HCT116 (cell line): Measurements from ENCODE around the gene CBFB. TPM values are rescaled to one million over a fixed set of nuclear protein-coding genes. Genes with fewer than 3 reads are reported as not detected.

ENCODE experiments used
- ATAC-seq: fragments of 200-7000 bp; cut with Tn5 transposase; 2 replicates; pipeline ENCODE4 v1.9.1; 2020; ENCODE audit warnings: mild to moderate bottlenecking, moderate library complexity
- BruUV-seq: library from RNA; stranded (reverse); fragments of 400-500 nt; replicated peaks from 2 replicates; lab custom pipeline; 2021; lab: Mats Ljungman, UMichigan
- CTCF ChIA-PET: fragments of 300-600 bp; sonication (Branson Sonifier 250); formaldehyde crosslinking; loops from one replicate; lab custom pipeline; 2021; ENCODE audit warnings: antibody characterized with exemption; lab: Charles Lee
- POLR2A ChIA-PET: fragments of 300-600, 350-600 bp; sonication (Branson Sonifier 250); formaldehyde crosslinking; loops from one replicate; lab custom pipeline; 2021; ENCODE audit warnings: antibody characterized with exemption; lab: Charles Lee
- RAD21 ChIA-PET, 2 experiments: fragments of 300-600 bp; sonication (Branson Sonifier 250); formaldehyde crosslinking; loops; one replicate each; lab custom pipeline; 2023; ENCODE audit warnings: low total read pairs in 2 of 2; ENCODE audit not compliant: uncharacterized antibody in 2 of 2, unreplicated experiment in 2 of 2, low non-redundant PET in 1 of 2; lab: Charles Lee
- DNase-seq: peaks from one replicate; pipeline ENCODE4 v3.0.0-alpha.2; 2010; ENCODE audit warnings: low read depth, low spot score
- H2AFZ ChIP-seq: fragments of 200-600 bp; shearing (Covaris generic), sonication (generic); 2 replicates; pipeline ENCODE4 v1.6.1; 2017; ENCODE audit warnings: low read depth, mixed run types, mixed read lengths, antibody characterized with exemption, low read length; ENCODE audit not compliant: poor library complexity, severe bottlenecking
- H3K27ac ChIP-seq: 2 replicates; pipeline ENCODE4 v1.5.1; 2012; ENCODE audit warnings: low read depth, low read length
- H3K27me3 ChIP-seq: fragments of 200-600 bp; sonication (generic); 2 replicates; pipeline ENCODE4 v1.6.1; 2016; ENCODE audit warnings: mixed run types, low read length, mixed read lengths; ENCODE audit not compliant: insufficient read depth
- H3K36me3 ChIP-seq, 2 experiments: fragments of 200-500 bp in 1 of 2; fragments of 200-600 bp in 1 of 2; sonication (Bioruptor generic) in 1 of 2; sonication (generic) in 1 of 2; 2 replicates each; pipeline versions ENCODE4 v1.5.1 to v1.6.1; 2014 to 2016; ENCODE audit warnings: low read length in 2 of 2, inconsistent platforms in 1 of 2, mixed read lengths in 1 of 2, mixed run types in 1 of 2; ENCODE audit not compliant: insufficient read depth in 2 of 2, control insufficient read depth in 1 of 2
- H3K4me1 ChIP-seq, 2 experiments: fragments of 200-600 bp in 1 of 2; sonication (generic) in 1 of 2; 2 replicates each; pipeline versions ENCODE4 v1.5.1 to v1.6.1; 2012 to 2017; ENCODE audit warnings: low read length in 2 of 2, inconsistent platforms in 1 of 2, mild to moderate bottlenecking in 1 of 2, mixed read lengths in 1 of 2, mixed run types in 1 of 2, moderate library complexity in 1 of 2; ENCODE audit not compliant: insufficient read depth in 2 of 2, control insufficient read depth in 1 of 2
- H3K4me2 ChIP-seq: fragments of 200-600 bp; sonication (generic); 2 replicates; pipeline ENCODE4 v1.6.1; 2017; ENCODE audit warnings: mixed run types, low read length, mixed read lengths
- H3K4me3 ChIP-seq, 2 experiments: fragments of 200-600 bp in 1 of 2; sonication (generic) in 1 of 2; replicated peaks in 1 of 2; 2 replicates each; pipeline ENCODE4 v1.5.1; 2011 to 2016; ENCODE audit warnings: low read length in 2 of 2, control low read depth in 1 of 2, low read depth in 1 of 2, mild to moderate bottlenecking in 1 of 2, mixed read lengths in 1 of 2, mixed run types in 1 of 2
- H3K79me2 ChIP-seq: fragments of 200-600 bp; sonication (generic); 2 replicates; pipeline ENCODE4 v1.6.1; 2017; ENCODE audit warnings: mild to moderate bottlenecking, mixed run types, low read length, moderate library complexity, mixed read lengths; ENCODE audit not compliant: insufficient read depth
- H3K9ac ChIP-seq: fragments of 200-600 bp; sonication (generic); 2 replicates; pipeline ENCODE4 v1.6.1; 2016; ENCODE audit warnings: low read length, mixed read lengths
- H3K9me2 ChIP-seq: fragments of 200-600 bp; sonication (generic), shearing (Covaris generic); 2 replicates; pipeline ENCODE4 v1.6.1; 2017; ENCODE audit warnings: mixed run types, mild to moderate bottlenecking, moderate library complexity; ENCODE audit not compliant: insufficient read depth
- H3K9me3 ChIP-seq, 2 experiments: fragments of 200-500 bp in 1 of 2; fragments of 200-600 bp in 1 of 2; sonication (Bioruptor generic) in 1 of 2; sonication (generic) in 1 of 2; 2 replicates each; pipeline ENCODE4 v1.6.1; 2014 to 2017; ENCODE audit warnings: low read length in 2 of 2, mixed read lengths in 2 of 2, inconsistent platforms in 1 of 2, low read depth in 1 of 2, mild to moderate bottlenecking in 1 of 2, mixed run types in 1 of 2, moderate library complexity in 1 of 2; ENCODE audit not compliant: control insufficient read depth in 1 of 2, insufficient read depth in 1 of 2
- H4K20me1 ChIP-seq: fragments of 200-600 bp; sonication (generic), shearing (Covaris generic); 2 replicates; pipeline ENCODE4 v1.6.1; 2017; ENCODE audit warnings: mixed run types, mild to moderate bottlenecking, moderate library complexity; ENCODE audit not compliant: insufficient read depth
- CBX3 ChIP-seq: IDR thresholded peaks from 2 replicates; pipeline ENCODE4 v1.6.1; 2012; ENCODE audit warnings: low read depth
- ELF1 ChIP-seq: IDR thresholded peaks from 2 replicates; pipeline ENCODE4 v1.6.1; 2012; ENCODE audit warnings: low read depth, borderline replicate concordance
- EZH2phosphoT487 ChIP-seq: fragments of 200-600 bp; IDR thresholded peaks from 2 replicates; pipeline ENCODE4 v1.6.1; 2018; ENCODE audit warnings: antibody characterized with exemption, borderline replicate concordance
- SRF ChIP-seq: IDR thresholded peaks from 2 replicates; pipeline ENCODE4 v1.6.1; 2012; ENCODE audit warnings: low read depth
- intact Hi-C: fragments of 100-400 bp; cut with micrococcal nuclease; formaldehyde crosslinking; loops from 2 replicates; pipeline ENCODE4 v1.10.0; 2022
- total RNA-seq: library from RNA; stranded (reverse); gene quantifications from one replicate; pipeline ENCODE4 v1.2.1, GENCODE V29; 2021; ENCODE audit not compliant: unreplicated experiment
- TF ChIP-seq, protein P1 (sequence below): IDR thresholded peaks from 2 replicates; pipeline ENCODE4 v1.6.1; 2012; ENCODE audit warnings: low read depth
- TF ChIP-seq, protein P2 (sequence below): IDR thresholded peaks from 2 replicates; pipeline ENCODE4 v1.6.1; 2012
- TF ChIP-seq, protein P3 (sequence below), 3 experiments: fragments of 200-600 bp in 1 of 3; sonication (generic) in 1 of 3; IDR thresholded peaks in 2 of 3; conservative IDR thresholded peaks in 1 of 3; 2 replicates each; pipeline ENCODE4 v1.5.1; 2012 to 2017; ENCODE audit warnings: low read depth in 2 of 3, low read length in 2 of 3, antibody characterized with exemption in 1 of 3, borderline replicate concordance in 1 of 3, control low read depth in 1 of 3, mild to moderate bottlenecking in 1 of 3, mixed read lengths in 1 of 3, mixed run types in 1 of 3, moderate library complexity in 1 of 3; ENCODE audit not compliant: insufficient read depth in 1 of 3
- TF ChIP-seq, protein P4 (sequence below): IDR thresholded peaks from 2 replicates; pipeline ENCODE4 v1.6.1; 2011; ENCODE audit warnings: mild to moderate bottlenecking, low read length, moderate library complexity; ENCODE audit not compliant: insufficient replicate concordance; ENCODE audit errors: extremely low read depth

The CBFB gene
- total RNA-seq, 1 experiment from 2014 or later = 101 TPM

DNA sequence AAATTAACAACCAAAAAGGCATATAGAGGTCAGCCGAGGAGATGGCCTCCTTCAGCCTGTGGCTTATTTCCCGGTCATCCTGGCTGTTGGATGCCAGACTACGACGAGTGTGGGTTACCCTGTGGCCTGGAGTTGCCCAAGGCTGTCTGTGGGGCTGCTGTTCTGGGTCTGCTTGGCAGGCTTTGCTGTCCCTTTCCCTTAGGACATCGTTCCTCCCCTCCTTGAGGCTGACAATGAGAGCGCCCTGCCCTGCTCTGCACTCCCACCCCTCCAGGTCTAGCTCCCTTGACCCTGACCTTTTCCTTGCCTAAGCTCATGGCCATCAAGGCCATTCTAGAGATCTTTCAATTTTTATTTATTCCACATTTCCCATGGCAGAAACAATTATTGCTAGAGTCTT lies 1.9 kb upstream of the CBFB start (continued):
- TF ChIP-seq, protein P1, sequence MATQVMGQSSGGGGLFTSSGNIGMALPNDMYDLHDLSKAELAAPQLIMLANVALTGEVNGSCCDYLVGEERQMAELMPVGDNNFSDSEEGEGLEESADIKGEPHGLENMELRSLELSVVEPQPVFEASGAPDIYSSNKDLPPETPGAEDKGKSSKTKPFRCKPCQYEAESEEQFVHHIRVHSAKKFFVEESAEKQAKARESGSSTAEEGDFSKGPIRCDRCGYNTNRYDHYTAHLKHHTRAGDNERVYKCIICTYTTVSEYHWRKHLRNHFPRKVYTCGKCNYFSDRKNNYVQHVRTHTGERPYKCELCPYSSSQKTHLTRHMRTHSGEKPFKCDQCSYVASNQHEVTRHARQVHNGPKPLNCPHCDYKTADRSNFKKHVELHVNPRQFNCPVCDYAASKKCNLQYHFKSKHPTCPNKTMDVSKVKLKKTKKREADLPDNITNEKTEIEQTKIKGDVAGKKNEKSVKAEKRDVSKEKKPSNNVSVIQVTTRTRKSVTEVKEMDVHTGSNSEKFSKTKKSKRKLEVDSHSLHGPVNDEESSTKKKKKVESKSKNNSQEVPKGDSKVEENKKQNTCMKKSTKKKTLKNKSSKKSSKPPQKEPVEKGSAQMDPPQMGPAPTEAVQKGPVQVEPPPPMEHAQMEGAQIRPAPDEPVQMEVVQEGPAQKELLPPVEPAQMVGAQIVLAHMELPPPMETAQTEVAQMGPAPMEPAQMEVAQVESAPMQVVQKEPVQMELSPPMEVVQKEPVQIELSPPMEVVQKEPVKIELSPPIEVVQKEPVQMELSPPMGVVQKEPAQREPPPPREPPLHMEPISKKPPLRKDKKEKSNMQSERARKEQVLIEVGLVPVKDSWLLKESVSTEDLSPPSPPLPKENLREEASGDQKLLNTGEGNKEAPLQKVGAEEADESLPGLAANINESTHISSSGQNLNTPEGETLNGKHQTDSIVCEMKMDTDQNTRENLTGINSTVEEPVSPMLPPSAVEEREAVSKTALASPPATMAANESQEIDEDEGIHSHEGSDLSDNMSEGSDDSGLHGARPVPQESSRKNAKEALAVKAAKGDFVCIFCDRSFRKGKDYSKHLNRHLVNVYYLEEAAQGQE = no peak
- no peak for TF ChIP-seq SRF

DNA sequence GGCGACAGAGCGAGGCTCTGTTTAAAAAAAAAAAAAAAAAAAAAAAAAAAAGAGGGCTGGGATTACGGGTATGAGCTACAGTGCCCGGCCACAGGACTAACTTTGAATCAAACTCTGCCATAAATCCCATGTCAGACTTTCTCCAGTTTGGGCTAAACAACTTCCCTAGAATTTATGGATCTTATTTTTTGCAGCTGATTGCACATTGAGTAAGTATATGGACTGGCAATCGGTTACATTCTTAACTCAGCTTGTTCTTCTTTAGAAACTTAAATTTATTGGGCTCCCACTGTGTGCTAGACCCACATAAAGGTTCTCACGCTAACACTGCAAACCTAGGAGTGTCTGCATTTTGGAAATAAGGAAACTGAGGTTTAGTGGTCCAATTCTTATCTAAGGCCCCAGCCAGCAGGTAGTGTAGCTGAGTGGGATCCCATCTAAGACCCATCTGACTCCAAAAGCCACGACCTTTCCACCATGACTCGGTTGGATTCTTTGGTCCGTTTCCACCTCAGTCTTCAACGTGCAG lies 718 bp upstream of the CBFB start:
- Histone ChIP-seq H3K9me3 (no peaks in the 10 kb centered on the region), H2AFZ (peak overlapping the region; percentile 56), H3K4me2 (peak overlapping the region; percentile 99), H3K79me2 (peaks cover 47% of the 10 kb centered on the region), H3K4me3 (peak overlapping the region; percentile 77 to 81), H3K9me2 (no peaks in the 10 kb centered on the region), H3K27ac (peak overlapping the region; percentile 74), H3K4me1 (peaks cover 12 to 24% of the 10 kb centered on the region in 2 experiments; a peak in 3 of 4 replicates), H3K27me3 (no peaks in the 10 kb centered on the region), H3K9ac (peak overlapping the region; percentile 94), H4K20me1 (no peaks in the 10 kb centered on the region), H3K36me3 (peaks cover 4 to 13% of the 10 kb centered on the region in 2 experiments; a peak in 3 of 4 replicates)
- intact Hi-C loops = no loop called here
- ChIA-PET RAD21 (interaction anchor here in 1 of 2 experiments (0.8 kb wide), 1 partner anchor 129 kb away, joined by 4 read pairs; no protein-coding TSS in a partner anchor), POLR2A (interaction anchor here (1.1 to 1.3 kb wide), 3 partner anchors 9 to 143 kb away, joined by 3 to 7 read pairs (median 4); no protein-coding TSS in a partner anchor), CTCF (interaction anchor here (3.2 kb wide), 1 partner anchor 10 kb away, joined by 19 read pairs; no protein-coding TSS in a partner anchor)
- TF ChIP-seq ELF1 (no peak), EZH2phosphoT487 (no peak), CBX3 (no peak)
- TF ChIP-seq, protein P2, sequence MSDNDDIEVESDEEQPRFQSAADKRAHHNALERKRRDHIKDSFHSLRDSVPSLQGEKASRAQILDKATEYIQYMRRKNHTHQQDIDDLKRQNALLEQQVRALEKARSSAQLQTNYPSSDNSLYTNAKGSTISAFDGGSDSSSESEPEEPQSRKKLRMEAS = no peak
- TF ChIP-seq, protein P3, sequence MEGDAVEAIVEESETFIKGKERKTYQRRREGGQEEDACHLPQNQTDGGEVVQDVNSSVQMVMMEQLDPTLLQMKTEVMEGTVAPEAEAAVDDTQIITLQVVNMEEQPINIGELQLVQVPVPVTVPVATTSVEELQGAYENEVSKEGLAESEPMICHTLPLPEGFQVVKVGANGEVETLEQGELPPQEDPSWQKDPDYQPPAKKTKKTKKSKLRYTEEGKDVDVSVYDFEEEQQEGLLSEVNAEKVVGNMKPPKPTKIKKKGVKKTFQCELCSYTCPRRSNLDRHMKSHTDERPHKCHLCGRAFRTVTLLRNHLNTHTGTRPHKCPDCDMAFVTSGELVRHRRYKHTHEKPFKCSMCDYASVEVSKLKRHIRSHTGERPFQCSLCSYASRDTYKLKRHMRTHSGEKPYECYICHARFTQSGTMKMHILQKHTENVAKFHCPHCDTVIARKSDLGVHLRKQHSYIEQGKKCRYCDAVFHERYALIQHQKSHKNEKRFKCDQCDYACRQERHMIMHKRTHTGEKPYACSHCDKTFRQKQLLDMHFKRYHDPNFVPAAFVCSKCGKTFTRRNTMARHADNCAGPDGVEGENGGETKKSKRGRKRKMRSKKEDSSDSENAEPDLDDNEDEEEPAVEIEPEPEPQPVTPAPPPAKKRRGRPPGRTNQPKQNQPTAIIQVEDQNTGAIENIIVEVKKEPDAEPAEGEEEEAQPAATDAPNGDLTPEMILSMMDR (IDR thresholded peaks at IDR 0.05 in 2 of 3, conservative IDR thresholded peaks at IDR 0.05 in 1 of 3; ENCODE audit: borderline replicate concordance in 1 of 3, insufficient read depth in 1 of 3, low read depth in 2 of 3, low read length in 2 of 3) = peak in 1 of 3 experiments; percentile 35; a peak in 1 of 6 replicates
- TF ChIP-seq, protein P4, sequence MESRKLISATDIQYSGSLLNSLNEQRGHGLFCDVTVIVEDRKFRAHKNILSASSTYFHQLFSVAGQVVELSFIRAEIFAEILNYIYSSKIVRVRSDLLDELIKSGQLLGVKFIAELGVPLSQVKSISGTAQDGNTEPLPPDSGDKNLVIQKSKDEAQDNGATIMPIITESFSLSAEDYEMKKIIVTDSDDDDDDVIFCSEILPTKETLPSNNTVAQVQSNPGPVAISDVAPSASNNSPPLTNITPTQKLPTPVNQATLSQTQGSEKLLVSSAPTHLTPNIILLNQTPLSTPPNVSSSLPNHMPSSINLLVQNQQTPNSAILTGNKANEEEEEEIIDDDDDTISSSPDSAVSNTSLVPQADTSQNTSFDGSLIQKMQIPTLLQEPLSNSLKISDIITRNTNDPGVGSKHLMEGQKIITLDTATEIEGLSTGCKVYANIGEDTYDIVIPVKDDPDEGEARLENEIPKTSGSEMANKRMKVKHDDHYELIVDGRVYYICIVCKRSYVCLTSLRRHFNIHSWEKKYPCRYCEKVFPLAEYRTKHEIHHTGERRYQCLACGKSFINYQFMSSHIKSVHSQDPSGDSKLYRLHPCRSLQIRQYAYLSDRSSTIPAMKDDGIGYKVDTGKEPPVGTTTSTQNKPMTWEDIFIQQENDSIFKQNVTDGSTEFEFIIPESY = no peak
- no peak for ATAC-seq
- TSS peak; percentile 98 for BruUV-seq
- DNase-seq = no peak
